Sigmoid colon (tissue), 7 donors: Measurements from ENCODE around the gene UCN2. TPM values are rescaled to one million over a fixed set of nuclear protein-coding genes. Genes with fewer than 3 reads are reported as not detected.

Source experiments
- DNase-seq: peaks from one replicate; pipeline ENCODE4 v3.0.0-alpha.2; 2019
- H3K27ac ChIP-seq, 4 donors: fragments of 200-600 bp; sonication (generic); one replicate each; pipeline ENCODE4 v1.5.1; 2016 to 2019; ENCODE audit warnings: mild to moderate bottlenecking in 1 of 4
- H3K27me3 ChIP-seq, 3 donors: fragments of 200-600 bp; sonication (generic); one replicate each; pipeline ENCODE4 v1.5.1; 2019; ENCODE audit warnings: mild to moderate bottlenecking in 1 of 3
- H3K36me3 ChIP-seq, 4 donors: fragments of 200-600 bp; sonication (generic); one replicate each; pipeline ENCODE4 v1.5.1; 2016 to 2019
- H3K4me1 ChIP-seq, 4 donors: fragments of 200-600 bp; sonication (generic); one replicate each; pipeline ENCODE4 v1.5.1; 2017 to 2019
- H3K4me3 ChIP-seq, 4 donors: fragments of 200-600 bp; sonication (generic); one replicate each; pipeline ENCODE4 v1.5.1; 2017 to 2019; ENCODE audit warnings: mild to moderate bottlenecking in 2 of 4, moderate library complexity in 1 of 4
- H3K9me3 ChIP-seq, 4 donors: fragments of 200-600 bp in 3 of 4; sonication (generic) in 3 of 4; one replicate each; pipeline versions ENCODE4 v1.5.1 to v1.6.1; 2013 to 2019
- CTCF ChIP-seq, 4 experiments: fragments of 450-650 bp in 3 of 4; fragments of 200-600 bp in 1 of 4; IDR thresholded peaks; one replicate each; pipeline ENCODE4 v1.5.1; 2016 to 2019; ENCODE audit warnings: antibody characterized with exemption in 4 of 4, mild to moderate bottlenecking in 3 of 4, moderate library complexity in 2 of 4
- EP300 ChIP-seq, 4 donors: sonication (generic); formaldehyde crosslinking; IDR thresholded peaks; one replicate each; pipeline ENCODE4 v1.6.1; 2017; ENCODE audit warnings: antibody characterized with exemption in 4 of 4
- POLR2A ChIP-seq, 2 donors: fragments of 450-650 bp; IDR thresholded peaks; one replicate each; pipeline ENCODE4 v1.6.1; 2016; ENCODE audit warnings: antibody characterized with exemption in 2 of 2, mild to moderate bottlenecking in 2 of 2, moderate library complexity in 2 of 2
- POLR2AphosphoS5 ChIP-seq, 4 donors: sonication (generic); formaldehyde crosslinking; IDR thresholded peaks; one replicate each; pipeline ENCODE4 v1.6.1; 2017; ENCODE audit warnings: antibody characterized with exemption in 4 of 4
- WGBS, 2 donors: extraction: QIAGEN DNeasy Blood & Tissue Kit; methylation state at CpG; one replicate each; pipeline ENCODE4 v1.1.7; 2013; 5-methylcytosine and 5-hydroxymethylcytosine counted together
- intact Hi-C: fragments of 100-400 bp; cut with DNase I; formaldehyde crosslinking; loops from one replicate; pipeline ENCODE4 v1.15.1; 2023
- polyA plus RNA-seq, 3 donors: library from polyadenylated mRNA; stranded (reverse); fragments of 200-250 nt; gene quantifications; one replicate each; pipeline ENCODE4 v1.2.3, GENCODE V29; 2013
- total RNA-seq, 4 donors: library from RNA; depleted of rRNA; stranded (reverse); fragments of >200 nt; gene quantifications; one replicate each; pipeline ENCODE4 v1.1.0, GENCODE V29; 2016
- donor health status: healthy with polysubstance abuse.
- donor health status: Bipolar disorder and iron deficiency.
- donor health status: healthy.

UCN2 gene
- total and polyA plus RNA-seq, 7 donors, result 0.10 TPM; not detected in 6

- peaks cover 0 to 5% (median 0%) of the 10 kb centered on the region in 4 donors for H3K4me1 ChIP-seq
- intact Hi-C loops, result loop anchor here (1.0 to 2.0 kb wide), 2 partner anchors 46 to 84 kb away; no protein-coding TSS in a partner anchor
- peaks cover 0 to 4% (median 0%) of the 10 kb centered on the region in 4 donors for H3K36me3 ChIP-seq
- no peaks in the 10 kb centered on the region for H3K27me3 ChIP-seq
- TF ChIP-seq EP300 (IDR thresholded peaks at IDR 0.05) (no peak), CTCF (IDR thresholded peaks at IDR 0.05) (peak; percentile 88 to 96 (median 94)), POLR2AphosphoS5 (IDR thresholded peaks at IDR 0.05) (no peak), POLR2A (IDR thresholded peaks at IDR 0.05) (no peak)
- H3K4me3 ChIP-seq, result no peak overlapping the region
- WGBS, 2 donors, result 68 to 72% methylated on average over 10 of the region's 10 CpGs
- H3K9me3 ChIP-seq, result no peaks in the 10 kb centered on the region
- peak; percentile 91 for DNase-seq
- no peak overlapping the region for H3K27ac ChIP-seq
Measured at GRCh38 chr3:48548729-48549705, 14.6 kb downstream of the UCN2 start.

GRCh38 chr3:48548126-48548525 lies 15.5 kb downstream of the UCN2 start:
- H3K36me3 ChIP-seq, result peaks cover 0 to 4% (median 0%) of the 10 kb centered on the region in 4 donors
- TF ChIP-seq CTCF (IDR thresholded peaks at IDR 0.05) (no peak), EP300 (IDR thresholded peaks at IDR 0.05) (no peak), POLR2A (IDR thresholded peaks at IDR 0.05) (no peak), POLR2AphosphoS5 (IDR thresholded peaks at IDR 0.05) (no peak)
- WGBS, 2 donors, result 89% methylated on average over 5 of the region's 5 CpGs
- no peaks in the 10 kb centered on the region for H3K9me3 ChIP-seq
- peaks cover 0 to 5% (median 0%) of the 10 kb centered on the region in 4 donors for H3K4me1 ChIP-seq
- no peak overlapping the region for H3K4me3 ChIP-seq
- DNase-seq, result no peak
- no peaks in the 10 kb centered on the region for H3K27me3 ChIP-seq
- intact Hi-C loops, result loop anchor here (1.0 to 2.0 kb wide), 2 partner anchors 45 to 83 kb away; no protein-coding TSS in a partner anchor
- H3K27ac ChIP-seq, result no peak overlapping the region

GRCh38 chr3:48546203-48546829 lies 17.3 kb downstream of the UCN2 start:
- Histone ChIP-seq H3K4me3 (no peak overlapping the region), H3K27me3 (no peaks in the 10 kb centered on the region), H3K4me1 (peaks cover 0 to 5% (median 0%) of the 10 kb centered on the region in 4 donors), H3K9me3 (no peaks in the 10 kb centered on the region), H3K36me3 (peaks cover 0 to 4% (median 0%) of the 10 kb centered on the region in 4 donors), H3K27ac (no peak overlapping the region)
- no peak for DNase-seq
- intact Hi-C loops, result no loop called here
- WGBS, 2 donors, result 83 to 88% methylated on average over 4 of the region's 4 CpGs
- TF ChIP-seq EP300 (IDR thresholded peaks at IDR 0.05) (no peak), CTCF (IDR thresholded peaks at IDR 0.05) (no peak), POLR2A (IDR thresholded peaks at IDR 0.05) (no peak), POLR2AphosphoS5 (IDR thresholded peaks at IDR 0.05) (no peak)

GRCh38 chr3:48544141-48544540 lies 19.4 kb downstream of the UCN2 start:
- peaks cover 0 to 5% (median 0%) of the 10 kb centered on the region in 4 donors for H3K4me1 ChIP-seq
- DNase-seq, result no peak
- H3K27me3 ChIP-seq, result no peaks in the 10 kb centered on the region
- 86 to 87% methylated on average over 5 of the region's 5 CpGs for WGBS, 2 donors
- intact Hi-C loops, result no loop called here
- no peak overlapping the region for H3K27ac ChIP-seq
- H3K4me3 ChIP-seq, result no peak overlapping the region
- peaks cover 0 to 4% (median 0%) of the 10 kb centered on the region in 4 donors for H3K36me3 ChIP-seq
- TF ChIP-seq EP300 (IDR thresholded peaks at IDR 0.05) (no peak), POLR2AphosphoS5 (IDR thresholded peaks at IDR 0.05) (no peak), POLR2A (IDR thresholded peaks at IDR 0.05) (no peak), CTCF (IDR thresholded peaks at IDR 0.05) (no peak)
- H3K9me3 ChIP-seq, result no peaks in the 10 kb centered on the region
